ENCODE measurements around the gene KRT75.
"Not testable (repeated sequence)": the region's sequence is repeated elsewhere in the genome, so short reads cannot be mapped to it uniquely, and the experiment has no call there.

Gene KRT75

GRCh38 chr12:52448228-52448627 is 14.1 kb upstream of the KRT75 start:
- WGBS (ENCODE audit: extremely low coverage, insufficient coverage, low lambda C conversion rate): no CpG with 5 or more reads among the region's 3 CpGs
- Histone ChIP-seq H3K79me1 (ENCODE audit: low read length) (no peaks in the 10 kb centered on the region), H3K79me2 (ENCODE audit: control insufficient read depth, insufficient read depth, low read length) (no peaks in the 10 kb centered on the region), H3K36me3 (ENCODE audit: control insufficient read depth, insufficient read depth, low read length) (no peaks in the 10 kb centered on the region), H3K56ac (ENCODE audit: low read length) (no peak overlapping the region), H3K4me2 (ENCODE audit: low read length) (no peak overlapping the region), H3K9ac (ENCODE audit: low read length) (no peak overlapping the region), H3K27ac (ENCODE audit: low read depth, low read length) (no peak overlapping the region), H3K27me3 (ENCODE audit: insufficient read depth, low read length, poor library complexity) (no peaks in the 10 kb centered on the region), H4K5ac (ENCODE audit: low read length) (no peak overlapping the region), H3K18ac (ENCODE audit: low read length) (no peak overlapping the region), H2BK5ac (ENCODE audit: low read length) (no peak overlapping the region), H2BK120ac (ENCODE audit: low read depth, low read length) (no peak overlapping the region), H3K4ac (ENCODE audit: low read depth, low read length) (no peak overlapping the region), H3K4me1 (ENCODE audit: control insufficient read depth, low read depth, low read length) (no peaks in the 10 kb centered on the region), H3K23ac (ENCODE audit: low read length) (no peak overlapping the region), H4K8ac (ENCODE audit: low read depth, low read length) (no peak overlapping the region), H2AK5ac (ENCODE audit: low read length) (no peak overlapping the region), H2BK15ac (replicated peaks; ENCODE audit: low read depth) (no peak overlapping the region), H3K4me3 (ENCODE audit: low read length) (no peak overlapping the region)
- no peak for DNase-seq

- not testable (repeated sequence) for H3K79me1 ChIP-seq (ENCODE audit: low read length); H3K79me2 ChIP-seq (ENCODE audit: control insufficient read depth, insufficient read depth, low read length); H3K18ac ChIP-seq (ENCODE audit: low read length); DNase-seq; H2AK5ac ChIP-seq (ENCODE audit: low read length); H3K4me2 ChIP-seq (ENCODE audit: low read length); H3K27me3 ChIP-seq (ENCODE audit: insufficient read depth, low read length, poor library complexity); H3K23ac ChIP-seq (ENCODE audit: low read length); H4K5ac ChIP-seq (ENCODE audit: low read length); H3K56ac ChIP-seq (ENCODE audit: low read length); H3K9ac ChIP-seq (ENCODE audit: low read length); H3K4ac ChIP-seq (ENCODE audit: low read depth, low read length); H2BK5ac ChIP-seq (ENCODE audit: low read length); H3K36me3 ChIP-seq (ENCODE audit: control insufficient read depth, insufficient read depth, low read length); H3K4me3 ChIP-seq (ENCODE audit: low read length); H3K27ac ChIP-seq (ENCODE audit: low read depth, low read length); H4K8ac ChIP-seq (ENCODE audit: low read depth, low read length); H3K4me1 ChIP-seq (ENCODE audit: control insufficient read depth, low read depth, low read length); H2BK120ac ChIP-seq (ENCODE audit: low read depth, low read length); H2BK15ac ChIP-seq (replicated peaks; ENCODE audit: low read depth)
- WGBS (ENCODE audit: extremely low coverage, insufficient coverage, low lambda C conversion rate): no CpG with 5 or more reads among the region's 11 CpGs
Measured at GRCh38 chr12:52447196-52447595, 13.0 kb upstream of the KRT75 start.

- Histone ChIP-seq H3K27me3 (ENCODE audit: insufficient read depth, low read length, poor library complexity) (no peaks in the 10 kb centered on the region), H3K4me1 (ENCODE audit: control insufficient read depth, low read depth, low read length) (peaks cover 4% of the 10 kb centered on the region), H3K4me2 (ENCODE audit: low read length) (no peak overlapping the region), H3K79me1 (ENCODE audit: low read length) (no peaks in the 10 kb centered on the region), H2BK5ac (ENCODE audit: low read length) (no peak overlapping the region), H4K8ac (ENCODE audit: low read depth, low read length) (no peak overlapping the region), H2AK5ac (ENCODE audit: low read length) (no peak overlapping the region), H3K79me2 (ENCODE audit: control insufficient read depth, insufficient read depth, low read length) (no peaks in the 10 kb centered on the region), H3K23ac (ENCODE audit: low read length) (no peak overlapping the region), H4K5ac (ENCODE audit: low read length) (no peak overlapping the region), H2BK15ac (replicated peaks; ENCODE audit: low read depth) (no peak overlapping the region), H3K9ac (ENCODE audit: low read length) (no peak overlapping the region), H3K27ac (ENCODE audit: low read depth, low read length) (no peak overlapping the region), H3K18ac (ENCODE audit: low read length) (no peak overlapping the region), H3K56ac (ENCODE audit: low read length) (no peak overlapping the region), H3K36me3 (ENCODE audit: control insufficient read depth, insufficient read depth, low read length) (no peaks in the 10 kb centered on the region), H3K4me3 (ENCODE audit: low read length) (no peak overlapping the region), H3K4ac (ENCODE audit: low read depth, low read length) (no peak overlapping the region), H2BK120ac (ENCODE audit: low read depth, low read length) (no peak overlapping the region)
- DNase-seq: no peak
- no CpG with 5 or more reads among the region's 6 CpGs for WGBS (ENCODE audit: extremely low coverage, insufficient coverage, low lambda C conversion rate)
Measured at GRCh38 chr12:52446367-52447045, 12.3 kb upstream of the KRT75 start.

- Histone ChIP-seq H2BK5ac (ENCODE audit: low read length) (no peak overlapping the region), H3K4me2 (ENCODE audit: low read length) (no peak overlapping the region), H2AK5ac (ENCODE audit: low read length) (no peak overlapping the region), H2BK15ac (replicated peaks; ENCODE audit: low read depth) (no peak overlapping the region), H4K5ac (ENCODE audit: low read length) (no peak overlapping the region), H3K79me2 (ENCODE audit: control insufficient read depth, insufficient read depth, low read length) (no peaks in the 10 kb centered on the region), H4K8ac (ENCODE audit: low read depth, low read length) (no peak overlapping the region), H3K27me3 (ENCODE audit: insufficient read depth, low read length, poor library complexity) (no peaks in the 10 kb centered on the region), H3K79me1 (ENCODE audit: low read length) (no peaks in the 10 kb centered on the region), H3K23ac (ENCODE audit: low read length) (no peak overlapping the region), H3K9ac (ENCODE audit: low read length) (no peak overlapping the region), H3K18ac (ENCODE audit: low read length) (no peak overlapping the region), H2BK120ac (ENCODE audit: low read depth, low read length) (no peak overlapping the region), H3K4me1 (ENCODE audit: control insufficient read depth, low read depth, low read length) (peaks cover 4% of the 10 kb centered on the region), H3K56ac (ENCODE audit: low read length) (no peak overlapping the region), H3K36me3 (ENCODE audit: control insufficient read depth, insufficient read depth, low read length) (no peaks in the 10 kb centered on the region), H3K4ac (ENCODE audit: low read depth, low read length) (no peak overlapping the region), H3K27ac (ENCODE audit: low read depth, low read length) (no peak overlapping the region), H3K4me3 (ENCODE audit: low read length) (no peak overlapping the region)
- DNase-seq: no peak
- WGBS (ENCODE audit: extremely low coverage, insufficient coverage, low lambda C conversion rate): no CpG with 5 or more reads among the region's 3 CpGs
Measured at GRCh38 chr12:52445876-52446275, 11.7 kb upstream of the KRT75 start.

- no peaks in the 10 kb centered on the region for H3K79me2 ChIP-seq (ENCODE audit: control insufficient read depth, insufficient read depth, low read length)
- no peak overlapping the region for H3K4me3 ChIP-seq (ENCODE audit: low read length)
- DNase-seq: no peak
- H3K27ac ChIP-seq (ENCODE audit: low read depth, low read length): no peak overlapping the region
- H2BK120ac ChIP-seq (ENCODE audit: low read depth, low read length): no peak overlapping the region
- H3K4me2 ChIP-seq (ENCODE audit: low read length): no peak overlapping the region
- H4K8ac ChIP-seq (ENCODE audit: low read depth, low read length): no peak overlapping the region
- H3K18ac ChIP-seq (ENCODE audit: low read length): no peak overlapping the region
- no peak overlapping the region for H3K4ac ChIP-seq (ENCODE audit: low read depth, low read length)
- H3K9ac ChIP-seq (ENCODE audit: low read length): no peak overlapping the region
- WGBS (ENCODE audit: extremely low coverage, insufficient coverage, low lambda C conversion rate): no CpG with 5 or more reads among the region's 10 CpGs
- no peak overlapping the region for H3K56ac ChIP-seq (ENCODE audit: low read length)
- H3K27me3 ChIP-seq (ENCODE audit: insufficient read depth, low read length, poor library complexity): no peaks in the 10 kb centered on the region
- no peaks in the 10 kb centered on the region for H3K36me3 ChIP-seq (ENCODE audit: control insufficient read depth, insufficient read depth, low read length)
- H2BK15ac ChIP-seq (replicated peaks; ENCODE audit: low read depth): no peak overlapping the region
- H3K4me1 ChIP-seq (ENCODE audit: control insufficient read depth, low read depth, low read length): peaks cover 4% of the 10 kb centered on the region
- H2AK5ac ChIP-seq (ENCODE audit: low read length): no peak overlapping the region
- H2BK5ac ChIP-seq (ENCODE audit: low read length): no peak overlapping the region
- no peak overlapping the region for H3K23ac ChIP-seq (ENCODE audit: low read length)
- H3K79me1 ChIP-seq (ENCODE audit: low read length): no peaks in the 10 kb centered on the region
- no peak overlapping the region for H4K5ac ChIP-seq (ENCODE audit: low read length)
Measured at GRCh38 chr12:52444647-52445595, 10.8 kb upstream of the KRT75 start.

Data from mesendoderm (in vitro differentiated cells).